Activated T-cell treated with anti-CD3 and anti-CD28 coated beads for 1 hour (primary cell): ENCODE results near the gene ATP6V1B1.

Experiments used
- DNase-seq: peaks from one replicate; pipeline ENCODE4 v3.0.0-alpha.2; 2020; ENCODE audit warnings: low read depth

The ATP6V1B1 gene

GRCh38 chr2:70966681-70967080 lies 31.0 kb downstream of the ATP6V1B1 start:
- DNase-seq: no peak

- DNase-seq: no peak
These were observed 31.5 kb downstream of the ATP6V1B1 start for GRCh38 chr2:70967189-70967588.

GRCh38 chr2:70974592-70974991 lies 38.9 kb downstream of the ATP6V1B1 start:
- DNase-seq: no peak

GRCh38 chr2:70975237-70975636 lies 39.5 kb downstream of the ATP6V1B1 start:
- DNase-seq: no peak

GRCh38 chr2:70977605-70978205 lies 42.0 kb downstream of the ATP6V1B1 start:
- DNase-seq: no peak

- no peak for DNase-seq
These were observed 42.9 kb downstream of the ATP6V1B1 start, which contains the start of gene ANKRD53 for GRCh38 chr2:70978341-70979179. TSS of gene ANKRD53 (plus strand) at chr2:70978630. CDS start at chr2:70978646, 16 bp downstream.

GRCh38 chr2:70979180-70979488 lies 43.4 kb downstream of the ATP6V1B1 start:
- no peak for DNase-seq

GRCh38 chr2:70979626-70980025 lies 43.9 kb downstream of the ATP6V1B1 start:
- no peak for DNase-seq

GRCh38 chr2:70981421-70981820 lies 45.7 kb downstream of the ATP6V1B1 start:
- DNase-seq: no peak

GRCh38 chr2:70981866-70982810 lies 46.4 kb downstream of the ATP6V1B1 start:
- no peak for DNase-seq

GRCh38 chr2:70982971-70983370 lies 47.3 kb downstream of the ATP6V1B1 start:
- no peak for DNase-seq

GRCh38 chr2:70983506-70984227 lies 48.0 kb downstream of the ATP6V1B1 start:
- no peak for DNase-seq

- DNase-seq: no peak
These were observed 48.5 kb downstream of the ATP6V1B1 start for GRCh38 chr2:70984228-70984575.

- peak; percentile 77 for DNase-seq
These were observed 49.0 kb downstream of the ATP6V1B1 start for GRCh38 chr2:70984576-70985282.

- no peak for DNase-seq
These were observed 49.6 kb downstream of the ATP6V1B1 start for GRCh38 chr2:70985283-70985688.

- no peak for DNase-seq
These were observed 50.3 kb downstream of the ATP6V1B1 start for GRCh38 chr2:70985956-70986355.

- no peak for DNase-seq
These were observed 50.9 kb downstream of the ATP6V1B1 start for GRCh38 chr2:70986499-70987189.

GRCh38 chr2:70987386-70987785 lies 51.7 kb downstream of the ATP6V1B1 start:
- no peak for DNase-seq

GRCh38 chr2:70988151-70988550 lies 52.5 kb downstream of the ATP6V1B1 start:
- no peak for DNase-seq

GRCh38 chr2:70988726-70989648 lies 53.3 kb downstream of the ATP6V1B1 start:
- no peak for DNase-seq
